NT2/D1 (cell line): ENCODE results near the gene ILDR2.

Experiments
- DNase-seq: peaks from one replicate; pipeline ENCODE4 v3.0.0-alpha.2; 2011; ENCODE audit warnings: low read depth, low spot score
- H3K27me3 ChIP-seq: 2 replicates; pipeline ENCODE4 v1.6.0; 2011; ENCODE audit warnings: mild to moderate bottlenecking; ENCODE audit not compliant: insufficient read length, insufficient read depth
- H3K36me3 ChIP-seq: 2 replicates; pipeline ENCODE4 v1.6.1; 2011; ENCODE audit warnings: mild to moderate bottlenecking, low read length, mixed read lengths; ENCODE audit not compliant: insufficient read depth, insufficient read length
- H3K4me1 ChIP-seq: 2 replicates; pipeline ENCODE4 v1.5.1; 2011; ENCODE audit not compliant: insufficient read depth, insufficient read length
- H3K4me3 ChIP-seq: 2 replicates; pipeline ENCODE4 v1.5.1; 2011; ENCODE audit warnings: low read depth; ENCODE audit not compliant: insufficient read length
- H3K9ac ChIP-seq: 2 replicates; pipeline ENCODE4 v1.6.0; 2011; ENCODE audit warnings: low read depth; ENCODE audit not compliant: insufficient read length
- H3K9me3 ChIP-seq: 2 replicates; pipeline ENCODE4 v1.5.1; 2011; ENCODE audit warnings: mild to moderate bottlenecking, low read length; ENCODE audit not compliant: insufficient read depth
- SUZ12 ChIP-seq: IDR thresholded peaks from 2 replicates; pipeline ENCODE4 v1.6.1; 2011; ENCODE audit not compliant: insufficient read length, insufficient read depth; ENCODE audit errors: extremely low read depth
- YY1 ChIP-seq: IDR thresholded peaks from 2 replicates; pipeline ENCODE4 v1.6.1; 2011; ENCODE audit not compliant: insufficient read length, insufficient read depth
- ZNF274 ChIP-seq: IDR thresholded peaks from 2 replicates; pipeline ENCODE4 v1.6.1; 2011; ENCODE audit warnings: mild to moderate bottlenecking, low read depth, low read length

The ILDR2 gene

DNA sequence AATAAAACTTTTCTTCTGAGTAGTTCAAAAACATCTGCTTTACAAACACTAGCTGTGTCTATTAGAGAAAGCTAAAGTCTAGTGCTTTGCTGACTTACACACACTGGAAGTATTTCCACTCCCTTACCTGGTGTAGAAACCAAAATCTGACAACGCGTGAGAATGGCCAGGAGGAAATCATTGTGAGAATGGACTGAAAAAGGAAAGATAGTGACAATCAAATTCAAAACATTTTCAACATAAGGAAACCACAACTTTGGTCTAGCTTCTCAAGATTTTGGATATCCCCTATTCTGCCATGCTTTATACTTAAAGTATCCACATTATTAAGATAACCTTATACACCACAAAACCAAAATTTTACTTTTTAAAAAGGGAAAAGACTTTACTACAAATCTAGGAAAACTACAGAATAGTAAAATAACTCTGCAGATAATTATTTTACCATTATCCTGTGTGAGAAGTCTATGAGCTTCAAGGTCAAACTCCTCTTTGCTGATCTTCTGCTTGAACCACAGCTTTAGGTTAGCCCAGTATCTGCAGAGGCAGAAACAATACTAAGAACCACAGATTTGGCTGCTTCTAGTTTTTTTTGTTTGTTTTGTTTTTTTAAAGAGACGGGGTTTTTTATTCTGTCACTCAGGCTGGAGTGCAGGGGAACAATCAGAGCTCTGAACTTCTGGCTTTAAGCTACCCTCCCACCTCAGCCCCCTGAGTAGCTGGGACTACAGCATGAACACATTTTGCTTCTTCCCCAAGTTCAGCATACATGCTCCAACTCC, 105.8 kb downstream of the ILDR2 start:
- no peak for DNase-seq
- Histone ChIP-seq H3K4me1 (no peaks in the 10 kb centered on the region), H3K36me3 (peaks cover 54% of the 10 kb centered on the region), H3K9ac (no peak overlapping the region), H3K27me3 (no peaks in the 10 kb centered on the region), H3K4me3 (no peak overlapping the region), H3K9me3 (no peaks in the 10 kb centered on the region)
- no peak for TF ChIP-seq YY1

DNA sequence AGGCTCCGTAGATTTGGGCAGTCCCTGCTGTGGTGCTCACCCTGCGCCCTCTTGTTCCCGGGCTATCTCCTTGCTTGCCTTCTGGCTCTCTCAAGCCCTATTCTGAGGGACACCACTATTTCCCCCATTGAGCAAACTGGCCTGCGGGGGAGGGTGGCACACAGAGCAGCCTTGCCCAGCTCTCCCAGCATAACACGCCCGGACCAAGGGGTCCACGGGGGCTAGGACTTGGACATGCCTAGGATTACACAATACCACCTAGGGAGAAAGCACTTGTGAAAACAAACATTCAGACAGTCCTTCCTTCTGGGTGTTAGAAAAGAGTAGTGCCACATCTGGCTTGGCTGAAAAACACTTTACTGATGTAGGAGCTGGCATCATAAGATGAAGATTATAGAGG, 106.7 kb downstream of the ILDR2 start:
- Histone ChIP-seq H3K9ac (no peak overlapping the region), H3K4me1 (no peaks in the 10 kb centered on the region), H3K36me3 (peaks cover 62% of the 10 kb centered on the region), H3K4me3 (no peak overlapping the region), H3K27me3 (no peaks in the 10 kb centered on the region), H3K9me3 (no peaks in the 10 kb centered on the region)
- TF ChIP-seq YY1 = no peak
- no peak for TF ChIP-seq ZNF274
- no peak for TF ChIP-seq SUZ12
- no peak for DNase-seq

DNA sequence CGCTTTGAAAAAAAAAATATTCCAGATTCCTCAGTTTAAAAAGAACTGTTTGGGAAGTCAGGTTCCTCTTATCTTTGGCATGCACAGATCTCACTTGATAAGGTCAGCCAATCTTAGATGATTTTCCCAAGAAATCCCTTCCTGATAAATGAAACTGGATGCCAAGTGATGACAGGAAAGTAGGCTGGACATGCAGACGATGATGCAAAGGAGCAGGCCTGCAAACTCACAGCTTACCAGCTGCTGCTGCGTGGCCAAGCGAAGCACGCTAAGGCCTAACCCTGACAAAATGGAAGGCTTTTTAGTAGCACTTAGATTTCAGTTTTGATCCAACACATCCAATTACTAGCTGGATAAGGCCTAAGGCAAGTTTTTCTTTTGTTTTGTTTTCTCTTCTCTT, 109.4 kb downstream of the ILDR2 start:
- Histone ChIP-seq H3K36me3 (peaks cover 72% of the 10 kb centered on the region), H3K4me1 (no peaks in the 10 kb centered on the region), H3K4me3 (no peak overlapping the region), H3K9me3 (no peaks in the 10 kb centered on the region), H3K9ac (no peak overlapping the region), H3K27me3 (no peaks in the 10 kb centered on the region)
- TF ChIP-seq SUZ12 = no peak
- no peak for TF ChIP-seq ZNF274
- TF ChIP-seq YY1 = no peak
- no peak for DNase-seq

DNA sequence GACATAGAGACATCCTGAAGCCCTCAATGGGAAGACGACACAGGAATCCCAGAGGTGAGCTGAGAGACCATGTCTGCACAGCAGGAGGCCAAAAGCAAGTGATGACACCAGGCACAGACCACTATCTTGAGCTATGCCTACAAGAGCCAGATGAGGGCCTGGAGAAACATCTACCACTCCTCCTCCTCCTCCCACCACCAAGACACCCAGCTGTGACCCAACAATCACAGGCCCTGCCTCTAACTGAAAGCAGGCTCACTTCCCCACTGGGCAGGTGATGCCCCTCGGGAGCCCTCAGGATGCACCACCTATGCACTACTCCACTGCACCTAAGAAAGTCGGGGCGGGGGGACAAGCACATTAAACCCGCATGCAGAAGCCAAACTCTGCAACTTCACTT, 115.7 kb downstream of the ILDR2 start:
- H3K36me3 ChIP-seq = peaks cover 92% of the 10 kb centered on the region

DNA sequence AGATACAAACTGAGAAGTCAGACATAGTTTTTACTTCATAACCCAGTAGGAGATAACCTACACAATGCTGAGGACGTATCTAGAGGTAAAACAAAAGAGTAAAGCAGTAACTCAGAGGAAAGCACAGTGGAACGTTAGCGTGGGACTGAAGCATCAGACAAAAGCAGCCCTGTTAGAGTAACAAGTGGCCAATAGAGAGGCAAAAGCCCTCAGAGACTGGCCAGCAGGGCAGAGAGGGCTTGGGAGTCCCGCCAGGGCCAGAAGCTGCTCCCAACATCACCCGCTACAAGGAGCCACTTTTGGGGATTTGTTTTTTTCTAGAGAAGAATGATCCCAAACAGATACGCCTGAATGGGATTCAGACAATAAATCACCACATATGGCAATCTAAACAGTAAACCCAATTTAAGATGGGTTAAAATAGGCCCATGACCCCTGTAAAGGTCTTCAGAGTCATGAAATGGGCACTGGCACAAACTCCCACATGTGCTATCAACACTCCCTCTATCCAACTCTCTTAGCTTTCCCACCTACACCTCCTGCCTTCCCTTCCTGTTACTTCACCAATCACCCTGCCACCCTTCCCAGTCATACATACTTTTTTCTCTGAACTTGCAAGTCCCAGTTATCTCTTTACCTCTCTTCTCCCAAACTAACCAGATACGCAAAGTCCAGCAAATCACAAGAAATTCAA, 116.5 kb downstream of the ILDR2 start:
- TF ChIP-seq ZNF274 (no peak), SUZ12 (no peak), YY1 (no peak)
- DNase-seq = no peak
- no peaks in the 10 kb centered on the region for H3K9me3 ChIP-seq
- H3K36me3 ChIP-seq = peaks cover 92% of the 10 kb centered on the region
- H3K27me3 ChIP-seq = no peaks in the 10 kb centered on the region
- H3K4me1 ChIP-seq = no peaks in the 10 kb centered on the region
- no peak overlapping the region for H3K9ac ChIP-seq
- no peak overlapping the region for H3K4me3 ChIP-seq

More for the DNA sequence above, 115.7 kb downstream of the ILDR2 start:
- no peak for DNase-seq
- H3K9me3 ChIP-seq = no peaks in the 10 kb centered on the region
- H3K4me1 ChIP-seq = no peaks in the 10 kb centered on the region
- no peak for TF ChIP-seq YY1
- TF ChIP-seq SUZ12 = no peak
- TF ChIP-seq ZNF274 = no peak
- H3K9ac ChIP-seq = no peak overlapping the region
- no peak overlapping the region for H3K4me3 ChIP-seq
- H3K27me3 ChIP-seq = no peaks in the 10 kb centered on the region
